ENCODE measurements around the gene NFRKB.

Gene NFRKB

GRCh38 chr11:129935723-129936122 lies 40.3 kb upstream of the NFRKB start:
- TF ChIP-seq CTCF (IDR thresholded peaks at IDR 0.05; ENCODE audit: low read depth, low read length, missing control alignments): no peak
- DNase-seq (ENCODE audit: extremely low read depth, low read depth): no peak
- no peak overlapping the region for H3K4me3 ChIP-seq (replicated peaks; ENCODE audit: low read depth, low read length)

DNA sequence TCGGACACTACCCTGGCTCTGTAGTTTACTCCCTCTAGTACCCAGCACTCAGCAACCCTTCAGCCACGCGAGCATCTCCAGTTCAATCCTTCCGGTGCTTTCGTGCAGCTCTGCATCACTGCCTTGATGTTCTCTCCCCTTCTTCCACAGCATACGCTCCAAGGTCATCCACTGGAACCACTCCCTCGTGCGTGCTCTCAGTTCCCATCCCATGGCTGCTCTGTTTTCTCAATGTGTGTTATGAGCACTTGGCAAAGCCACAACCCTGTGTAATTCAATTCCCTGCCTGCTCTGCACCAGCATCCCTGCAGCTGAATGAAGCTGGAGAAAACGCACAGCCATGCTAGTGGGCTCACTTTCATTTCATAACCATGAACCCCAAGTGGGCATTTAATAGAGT lies 38.5 kb upstream of the NFRKB start:
- DNase-seq (ENCODE audit: extremely low read depth, low read depth): no peak
- no peak for TF ChIP-seq CTCF (IDR thresholded peaks at IDR 0.05; ENCODE audit: low read depth, low read length, missing control alignments)
- H3K4me3 ChIP-seq (replicated peaks; ENCODE audit: low read depth, low read length): no peak overlapping the region

- no peak for TF ChIP-seq CTCF (IDR thresholded peaks at IDR 0.05; ENCODE audit: low read depth, low read length, missing control alignments)
- no peak overlapping the region for H3K4me3 ChIP-seq (replicated peaks; ENCODE audit: low read depth, low read length)
- no peak for DNase-seq (ENCODE audit: extremely low read depth, low read depth)
These were observed 37.9 kb upstream of the NFRKB start for GRCh38 chr11:129933262-129933661.

GRCh38 chr11:129932381-129933067 lies 37.1 kb upstream of the NFRKB start:
- no peak for DNase-seq (ENCODE audit: extremely low read depth, low read depth)
- no peak overlapping the region for H3K4me3 ChIP-seq (replicated peaks; ENCODE audit: low read depth, low read length)
- TF ChIP-seq CTCF (IDR thresholded peaks at IDR 0.05; ENCODE audit: low read depth, low read length, missing control alignments): no peak

GRCh38 chr11:129930743-129931142 lies 35.4 kb upstream of the NFRKB start:
- no peak overlapping the region for H3K4me3 ChIP-seq (replicated peaks; ENCODE audit: low read depth, low read length)
- TF ChIP-seq CTCF (IDR thresholded peaks at IDR 0.05; ENCODE audit: low read depth, low read length, missing control alignments): no peak
- DNase-seq (ENCODE audit: extremely low read depth, low read depth): no peak

DNA sequence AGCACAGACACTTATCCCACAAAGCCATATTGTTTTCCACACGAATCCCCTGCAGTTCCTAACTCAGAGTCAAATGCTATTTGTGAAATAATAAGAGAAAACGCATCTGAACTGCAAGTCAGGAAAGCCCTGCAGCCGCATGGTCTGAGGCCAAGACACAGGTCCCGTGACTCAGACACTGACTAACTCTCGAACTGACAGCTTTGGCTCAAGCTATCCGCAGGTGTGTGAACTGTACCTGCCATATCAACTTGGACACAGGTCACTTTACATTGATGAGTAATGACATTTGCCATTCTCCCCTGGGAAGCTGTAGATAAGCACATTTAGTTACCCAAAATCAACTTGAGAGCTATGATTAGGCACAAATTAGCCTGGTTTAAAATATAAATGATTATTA lies 34.9 kb upstream of the NFRKB start:
- no peak for DNase-seq (ENCODE audit: extremely low read depth, low read depth)
- TF ChIP-seq CTCF (IDR thresholded peaks at IDR 0.05; ENCODE audit: low read depth, low read length, missing control alignments): no peak
- no peak overlapping the region for H3K4me3 ChIP-seq (replicated peaks; ENCODE audit: low read depth, low read length)

GRCh38 chr11:129929721-129930120 lies 34.3 kb upstream of the NFRKB start:
- H3K4me3 ChIP-seq (replicated peaks; ENCODE audit: low read depth, low read length): no peak overlapping the region
- DNase-seq (ENCODE audit: extremely low read depth, low read depth): no peak
- no peak for TF ChIP-seq CTCF (IDR thresholded peaks at IDR 0.05; ENCODE audit: low read depth, low read length, missing control alignments)

All from HFF-Myc (cell line).